Adipocyte (in vitro differentiated cells): ENCODE data around the gene PGM1.

Experiments used
- DNase-seq: peaks from one replicate; pipeline ENCODE4 v3.0.0-alpha.2; 2015; ENCODE audit warnings: low read depth
- H3K27me3 ChIP-seq: replicated peaks from 2 replicates; pipeline ENCODE4 v1.7.0; 2013; ENCODE audit warnings: mild to moderate bottlenecking, low read length, moderate library complexity; ENCODE audit not compliant: control insufficient read depth, insufficient read depth
- H3K36me3 ChIP-seq: 2 replicates; pipeline ENCODE4 v1.7.0; 2013; ENCODE audit warnings: low read length, mild to moderate bottlenecking, moderate library complexity; ENCODE audit not compliant: control insufficient read depth, insufficient read depth, severe bottlenecking
- H3K4me1 ChIP-seq: 2 replicates; pipeline ENCODE4 v1.7.0; 2013; ENCODE audit warnings: mild to moderate bottlenecking, low read length, moderate library complexity; ENCODE audit not compliant: control insufficient read depth, insufficient read depth
- H3K4me3 ChIP-seq: 2 replicates; pipeline ENCODE4 v1.7.0; 2013; ENCODE audit warnings: mild to moderate bottlenecking, low read length, moderate library complexity
- H3K9ac ChIP-seq: 2 replicates; pipeline ENCODE4 v1.7.0; 2013; ENCODE audit warnings: mild to moderate bottlenecking, low read length, moderate library complexity
- H3K9me3 ChIP-seq: 2 replicates; pipeline ENCODE4 v1.7.0; 2013; ENCODE audit warnings: mild to moderate bottlenecking, low read length, moderate library complexity; ENCODE audit not compliant: control insufficient read depth

Gene PGM1

GRCh38 chr1:63668298-63668697 is 75.1 kb downstream of the PGM1 start:
- H3K9ac ChIP-seq = no peak overlapping the region
- DNase-seq = no peak
- H3K4me3 ChIP-seq = no peak overlapping the region
- peaks cover 1% of the 10 kb centered on the region for H3K4me1 ChIP-seq
- H3K27me3 ChIP-seq = no peaks in the 10 kb centered on the region
- no peaks in the 10 kb centered on the region for H3K36me3 ChIP-seq
- peaks cover 8% of the 10 kb centered on the region for H3K9me3 ChIP-seq

- no peaks in the 10 kb centered on the region for H3K36me3 ChIP-seq
- peaks cover 3% of the 10 kb centered on the region for H3K4me1 ChIP-seq
- no peaks in the 10 kb centered on the region for H3K27me3 ChIP-seq
- H3K9me3 ChIP-seq = peaks cover 8% of the 10 kb centered on the region
- DNase-seq = no peak
- H3K4me3 ChIP-seq = no peak overlapping the region
- H3K9ac ChIP-seq = no peak overlapping the region
These were observed 76.1 kb downstream of the PGM1 start for GRCh38 chr1:63669151-63669961.

GRCh38 chr1:63670164-63670563 is 77.0 kb downstream of the PGM1 start:
- no peak for DNase-seq

GRCh38 chr1:63671514-63671913 is 78.3 kb downstream of the PGM1 start:
- Histone ChIP-seq H3K4me1 (peaks cover 9% of the 10 kb centered on the region), H3K4me3 (no peak overlapping the region)
- no peak for DNase-seq

More at GRCh38 chr1:63670164-63670563, 77.0 kb downstream of the PGM1 start:
- Histone ChIP-seq H3K27me3 (no peaks in the 10 kb centered on the region), H3K4me3 (no peak overlapping the region), H3K9me3 (peaks cover 8% of the 10 kb centered on the region), H3K4me1 (peaks cover 9% of the 10 kb centered on the region), H3K36me3 (no peaks in the 10 kb centered on the region), H3K9ac (no peak overlapping the region)

GRCh38 chr1:63674238-63674864 is 81.1 kb downstream of the PGM1 start:
- peaks cover 4% of the 10 kb centered on the region for H3K9me3 ChIP-seq
- DNase-seq = peak; percentile 91
- H3K36me3 ChIP-seq = no peaks in the 10 kb centered on the region
- H3K27me3 ChIP-seq = no peaks in the 10 kb centered on the region
- H3K4me3 ChIP-seq = no peak overlapping the region
- peak overlapping the region; percentile 20 for H3K9ac ChIP-seq
- H3K4me1 ChIP-seq = peaks cover 9% of the 10 kb centered on the region

More at GRCh38 chr1:63671514-63671913, 78.3 kb downstream of the PGM1 start:
- Histone ChIP-seq H3K9me3 (no peaks in the 10 kb centered on the region), H3K27me3 (no peaks in the 10 kb centered on the region), H3K36me3 (no peaks in the 10 kb centered on the region), H3K9ac (no peak overlapping the region)

GRCh38 chr1:63674865-63675419 is 81.7 kb downstream of the PGM1 start:
- no peak for DNase-seq
- Histone ChIP-seq H3K9ac (peak overlapping the region; percentile 20), H3K36me3 (no peaks in the 10 kb centered on the region)

GRCh38 chr1:63675420-63675931 is 82.3 kb downstream of the PGM1 start:
- H3K9me3 ChIP-seq = peaks cover 15% of the 10 kb centered on the region
- H3K4me1 ChIP-seq = peaks cover 9% of the 10 kb centered on the region
- peak overlapping the region; percentile 20 for H3K9ac ChIP-seq
- H3K27me3 ChIP-seq = no peaks in the 10 kb centered on the region
- no peaks in the 10 kb centered on the region for H3K36me3 ChIP-seq
- no peak for DNase-seq
- H3K4me3 ChIP-seq = no peak overlapping the region

More at GRCh38 chr1:63674865-63675419, 81.7 kb downstream of the PGM1 start:
- Histone ChIP-seq H3K27me3 (no peaks in the 10 kb centered on the region), H3K9me3 (peaks cover 10% of the 10 kb centered on the region), H3K4me3 (no peak overlapping the region), H3K4me1 (peaks cover 9% of the 10 kb centered on the region)

- H3K4me3 ChIP-seq = no peak overlapping the region
- DNase-seq = no peak
- peaks cover 9% of the 10 kb centered on the region for H3K4me1 ChIP-seq
- peaks cover 15% of the 10 kb centered on the region for H3K9me3 ChIP-seq
- no peaks in the 10 kb centered on the region for H3K36me3 ChIP-seq
- H3K9ac ChIP-seq = no peak overlapping the region
- no peaks in the 10 kb centered on the region for H3K27me3 ChIP-seq
These were observed 84.3 kb downstream of the PGM1 start for GRCh38 chr1:63677497-63677896.

GRCh38 chr1:63678200-63678599 is 85.0 kb downstream of the PGM1 start:
- DNase-seq = no peak
- H3K4me1 ChIP-seq = peaks cover 9% of the 10 kb centered on the region
- no peak overlapping the region for H3K9ac ChIP-seq
- H3K9me3 ChIP-seq = peaks cover 15% of the 10 kb centered on the region
- H3K4me3 ChIP-seq = no peak overlapping the region
- H3K27me3 ChIP-seq = no peaks in the 10 kb centered on the region
- H3K36me3 ChIP-seq = no peaks in the 10 kb centered on the region

- H3K36me3 ChIP-seq = no peaks in the 10 kb centered on the region
- no peak overlapping the region for H3K4me3 ChIP-seq
- no peak for DNase-seq
- H3K4me1 ChIP-seq = peaks cover 9% of the 10 kb centered on the region
- H3K9ac ChIP-seq = no peak overlapping the region
- peaks cover 15% of the 10 kb centered on the region for H3K9me3 ChIP-seq
- H3K27me3 ChIP-seq = no peaks in the 10 kb centered on the region
These were observed 85.9 kb downstream of the PGM1 start for GRCh38 chr1:63679076-63679475.

GRCh38 chr1:63679589-63679988 is 86.4 kb downstream of the PGM1 start:
- Histone ChIP-seq H3K27me3 (no peaks in the 10 kb centered on the region), H3K36me3 (no peaks in the 10 kb centered on the region), H3K4me3 (no peak overlapping the region), H3K4me1 (peaks cover 4% of the 10 kb centered on the region), H3K9me3 (peaks cover 15% of the 10 kb centered on the region), H3K9ac (no peak overlapping the region)
- no peak for DNase-seq
